HG03342 (cell line): ENCODE data around the gene MATK.
"Not testable (repeated sequence)": the region's sequence is repeated elsewhere in the genome, so short reads cannot be mapped to it uniquely, and the experiment has no call there.

Source experiments
- ATAC-seq: cut with Tn5 transposase; IDR thresholded peaks from one replicate; pipeline ENCODE4 v1.9.1; 2021; ENCODE audit warnings: mild to moderate bottlenecking, moderate library complexity; ENCODE audit not compliant: unreplicated experiment

MATK gene

DNA sequence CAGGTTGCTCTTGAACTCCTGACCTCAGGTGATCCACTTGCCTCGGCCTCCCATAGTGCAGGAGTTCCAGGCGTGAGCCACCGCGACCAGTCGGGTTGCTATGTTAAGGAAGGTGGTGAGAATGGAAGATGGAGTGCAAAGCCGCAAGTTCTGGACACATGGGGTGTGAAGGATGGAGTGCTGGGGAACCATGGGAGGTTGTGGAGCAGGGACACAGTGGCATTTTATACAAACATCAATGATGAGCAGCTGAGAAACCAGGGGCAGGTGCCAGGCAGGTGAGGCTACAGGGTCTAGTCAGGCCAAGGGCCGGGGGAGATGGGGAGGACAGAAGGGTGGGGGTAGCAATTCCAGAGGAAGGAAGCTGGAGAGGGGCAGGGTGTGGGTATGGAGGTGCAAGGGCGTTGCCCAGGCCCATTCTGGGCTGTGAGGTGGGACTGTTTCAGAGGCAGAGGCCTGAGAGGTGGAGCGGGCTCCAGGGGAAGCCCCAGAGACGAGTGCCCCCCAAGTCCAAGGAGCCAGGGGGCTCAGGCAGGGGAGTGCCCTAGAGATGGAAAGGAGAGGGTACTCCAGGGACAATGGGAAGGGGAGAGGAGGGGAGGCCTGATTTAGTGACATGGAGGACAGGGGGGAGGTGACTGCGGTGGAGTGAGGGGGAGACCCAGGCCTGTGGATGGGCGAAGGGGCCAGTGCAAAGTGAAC lies 12.2 kb downstream of the MATK start:
- no peak for ATAC-seq

DNA sequence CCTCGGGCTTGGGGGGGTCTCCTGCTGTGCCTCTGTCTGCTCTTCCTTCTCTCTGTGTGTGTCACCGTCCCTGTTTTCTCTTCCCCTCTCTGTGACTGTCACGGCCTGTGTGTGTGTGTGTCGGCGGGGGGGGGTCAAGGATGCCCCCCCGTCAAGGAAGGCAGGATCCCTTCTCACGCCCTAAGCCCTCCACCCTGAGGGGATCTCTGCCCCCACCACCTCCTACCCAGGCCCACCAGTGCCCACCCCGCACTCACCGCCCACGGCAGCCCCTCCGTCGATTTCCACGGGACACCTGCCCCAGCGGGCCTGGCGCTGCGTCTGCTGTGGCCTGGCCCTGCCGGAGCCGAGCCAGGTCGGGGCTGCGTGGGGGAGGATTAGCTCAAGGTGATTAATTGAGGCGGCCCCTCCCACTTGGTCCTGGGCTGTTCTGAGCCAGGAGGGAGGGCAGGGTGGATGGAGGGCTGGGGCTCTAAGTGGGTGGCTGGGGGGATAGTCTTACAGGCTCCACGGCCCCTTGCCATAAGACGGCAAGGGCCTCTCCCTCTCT lies 14.2 kb downstream of the MATK start, which contains the start of gene RAX2:
TSS of gene RAX2 (minus strand) at position 323 of the 550 bp plus-strand sequence. CDS start 486 bp downstream, outside the sequence.
- no peak for ATAC-seq

DNA sequence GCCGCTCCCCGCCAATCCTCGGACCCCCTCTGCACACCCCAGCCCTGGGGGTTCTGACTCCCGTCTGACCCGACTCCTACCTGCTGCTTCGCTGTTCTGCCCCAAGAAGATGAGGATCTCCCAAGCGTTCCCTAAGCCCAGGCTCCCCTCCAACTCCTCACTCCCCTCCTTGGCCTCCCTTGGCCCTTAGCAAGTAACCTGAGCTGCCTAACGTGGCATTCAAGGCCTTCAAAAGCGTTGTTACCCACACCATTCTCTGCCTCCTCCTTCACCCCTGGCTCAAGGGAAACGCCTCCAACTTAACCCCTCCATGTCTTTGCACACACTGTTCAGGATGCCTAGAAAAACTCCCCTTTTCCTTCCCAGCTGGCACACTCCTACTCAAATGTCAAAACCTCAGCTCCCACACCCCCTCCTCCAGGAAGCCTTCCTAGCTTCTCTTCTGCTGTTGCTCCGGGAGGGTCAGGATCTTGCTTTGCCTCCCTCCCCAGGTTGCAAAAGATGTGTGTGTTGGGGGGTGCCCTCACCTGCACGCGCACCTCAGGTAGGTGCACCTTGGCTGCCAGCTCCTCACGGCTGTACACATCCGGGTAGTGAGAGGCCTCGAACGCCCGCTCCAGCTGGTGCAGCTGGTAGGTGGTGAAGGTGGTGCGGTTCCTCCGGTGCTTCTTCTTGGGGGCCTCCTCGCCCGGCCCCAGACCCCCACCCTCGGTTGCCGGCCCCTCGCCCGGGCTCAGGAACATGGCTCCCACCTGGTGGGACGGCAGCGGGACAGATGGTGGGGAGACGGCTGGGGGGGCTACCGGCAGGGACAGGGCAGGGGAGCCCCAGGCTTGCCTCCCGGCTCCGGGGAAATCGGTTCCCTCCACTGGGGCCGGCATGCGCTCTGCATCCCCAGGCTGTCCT lies 14.9 kb downstream of the MATK start:
- no peak for ATAC-seq

GRCh38 chr19:3770136-3770999 lies 15.8 kb downstream of the MATK start:
- no peak for ATAC-seq

DNA sequence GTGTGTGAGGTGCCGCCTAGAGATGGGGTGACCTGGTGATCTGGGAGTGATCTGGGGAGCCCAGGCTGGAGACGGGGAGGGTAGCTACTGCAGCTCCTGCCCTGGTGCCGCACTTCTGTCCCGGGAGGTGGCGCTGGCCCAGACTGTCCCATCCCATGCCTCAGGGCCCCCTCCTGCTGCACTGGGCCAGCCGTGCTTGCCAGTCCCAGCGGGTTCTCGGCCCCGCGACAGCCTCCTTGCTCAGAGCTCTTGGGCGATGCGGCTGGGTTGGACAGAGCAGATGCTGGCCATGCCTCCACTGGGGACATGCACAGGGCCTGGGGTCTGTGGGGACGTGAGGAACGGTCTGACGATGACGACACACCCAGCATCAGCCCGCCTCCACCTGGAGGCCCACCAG lies 16.7 kb downstream of the MATK start:
- no peak for ATAC-seq

GRCh38 chr19:3768748-3769099 lies 17.5 kb downstream of the MATK start:
- no peak for ATAC-seq

DNA sequence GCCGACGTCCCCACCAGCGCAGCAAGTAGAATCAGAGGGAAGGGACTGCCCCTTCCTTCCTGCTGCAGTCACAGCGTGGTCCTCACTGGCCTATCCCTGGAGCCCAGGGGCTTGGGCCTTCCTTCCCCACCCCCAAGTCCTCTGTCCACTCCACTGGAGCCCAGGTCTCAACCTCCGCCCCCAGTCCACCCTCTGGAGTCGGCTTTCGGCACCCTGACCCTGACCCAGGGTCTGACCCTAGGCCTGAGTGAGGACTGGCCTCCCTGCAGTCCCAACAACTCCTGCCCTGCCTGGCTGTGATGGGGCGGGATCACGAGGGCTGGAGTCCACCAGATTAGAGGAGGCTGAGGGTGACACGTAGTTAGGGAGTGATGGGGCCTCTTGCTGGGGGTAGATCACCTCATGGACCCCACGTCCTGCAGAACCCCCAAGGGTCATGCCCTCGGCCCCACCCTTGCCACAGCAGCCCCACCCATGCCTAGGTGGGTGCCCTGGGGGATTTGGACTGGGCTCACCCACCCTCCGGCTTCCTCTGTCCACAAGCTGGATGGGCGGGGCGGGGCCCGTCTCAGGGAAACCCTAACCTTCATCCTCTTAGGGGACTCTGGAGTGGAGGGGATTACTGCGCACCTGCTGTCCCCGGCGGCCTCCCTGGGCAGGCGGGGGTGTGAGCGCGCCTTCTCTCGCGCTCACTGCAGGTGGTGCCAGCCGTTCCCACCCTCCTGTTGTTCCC lies 18.0 kb downstream of the MATK start:
- no peak for ATAC-seq

DNA sequence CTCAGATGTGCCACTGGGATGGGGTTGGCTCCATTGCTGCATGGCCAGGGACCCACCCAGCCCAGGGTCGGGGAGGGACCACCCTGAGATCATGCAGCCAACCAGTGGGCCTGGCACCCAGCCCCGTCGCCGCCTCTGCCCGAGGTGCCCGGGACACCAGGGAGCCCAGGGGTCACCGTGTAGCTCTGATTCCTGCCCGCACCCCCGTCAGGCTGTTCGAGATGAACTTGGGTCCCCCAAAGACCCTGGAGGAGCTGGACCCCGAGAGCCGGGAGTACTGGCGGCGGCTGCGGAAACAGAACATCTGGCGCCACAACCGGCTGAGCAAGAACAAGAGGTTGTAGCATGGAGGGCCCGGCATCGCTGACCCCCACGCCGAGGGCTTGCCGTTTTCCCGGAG lies 19.1 kb downstream of the MATK start:
- ATAC-seq: no peak

DNA sequence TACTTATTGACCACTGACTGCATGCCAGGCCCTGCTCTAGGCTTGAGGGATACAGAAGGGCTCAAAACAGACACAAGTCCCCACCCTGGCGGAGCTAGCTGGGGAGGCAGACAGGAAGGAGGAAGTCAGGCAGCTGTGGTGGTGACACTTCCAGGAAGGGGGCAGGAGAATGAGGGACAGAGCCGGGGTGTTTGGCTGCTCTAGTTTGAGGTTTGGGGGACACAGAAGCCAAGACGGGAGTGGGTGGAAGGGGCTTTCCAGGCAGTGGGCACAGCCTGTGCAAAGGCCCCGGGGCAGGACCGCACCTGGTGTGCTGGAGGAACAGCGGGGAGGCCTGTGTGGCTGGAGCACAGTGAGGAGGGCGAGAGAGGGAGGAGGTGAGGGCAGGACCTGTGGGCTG lies 19.7 kb downstream of the MATK start:
- no peak for ATAC-seq

DNA sequence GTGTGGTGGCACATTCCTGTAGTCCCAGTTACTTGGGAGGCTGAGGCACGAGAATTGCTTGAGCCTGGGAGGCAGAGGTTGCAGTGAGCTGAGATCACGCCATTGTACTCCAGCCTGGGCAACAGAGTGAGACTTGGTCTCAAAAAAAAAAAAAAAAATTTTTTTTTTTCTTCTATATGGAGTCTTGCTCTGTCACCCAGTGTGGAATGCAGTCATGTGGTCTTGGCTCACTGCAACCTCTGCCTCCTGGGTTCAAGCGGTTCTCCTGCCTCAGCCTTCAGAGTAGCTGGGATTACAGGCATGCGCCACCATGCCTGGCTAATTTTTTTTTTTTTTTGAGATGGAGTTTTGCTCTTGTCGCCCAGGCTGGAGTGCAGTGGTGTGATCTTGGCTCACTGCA lies 20.4 kb downstream of the MATK start:
- ATAC-seq: not testable (repeated sequence)

DNA sequence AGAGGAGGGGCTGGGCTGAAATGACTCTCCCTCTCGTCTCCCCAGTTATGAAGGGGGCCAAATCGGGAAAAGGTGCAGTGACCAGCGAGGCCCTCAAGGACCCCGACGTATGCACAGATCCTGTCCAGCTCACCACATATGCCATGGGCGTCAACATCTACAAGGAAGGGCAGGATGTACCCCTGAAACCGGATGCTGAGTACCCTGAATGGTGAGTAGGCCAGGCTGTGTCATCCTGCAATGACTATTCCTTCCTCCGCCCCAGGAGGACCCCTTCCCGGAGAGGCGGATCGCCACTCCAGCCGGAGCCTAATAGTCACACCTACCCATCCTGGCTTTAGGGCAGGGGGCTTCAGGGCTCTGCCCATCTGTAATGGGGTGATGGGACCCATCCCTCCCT lies 21.1 kb downstream of the MATK start:
- ATAC-seq: no peak

GRCh38 chr19:3762501-3763459 lies 23.4 kb downstream of the MATK start, which contains the start of gene MRPL54:
MRPL54 (plus strand) TSS chr19:3762682; CDS start chr19:3762701, 19 bp downstream.
- peak; percentile 76 for ATAC-seq

- no peak for ATAC-seq
These were observed 24.1 kb downstream of the MATK start for GRCh38 chr19:3762130-3762473.

DNA sequence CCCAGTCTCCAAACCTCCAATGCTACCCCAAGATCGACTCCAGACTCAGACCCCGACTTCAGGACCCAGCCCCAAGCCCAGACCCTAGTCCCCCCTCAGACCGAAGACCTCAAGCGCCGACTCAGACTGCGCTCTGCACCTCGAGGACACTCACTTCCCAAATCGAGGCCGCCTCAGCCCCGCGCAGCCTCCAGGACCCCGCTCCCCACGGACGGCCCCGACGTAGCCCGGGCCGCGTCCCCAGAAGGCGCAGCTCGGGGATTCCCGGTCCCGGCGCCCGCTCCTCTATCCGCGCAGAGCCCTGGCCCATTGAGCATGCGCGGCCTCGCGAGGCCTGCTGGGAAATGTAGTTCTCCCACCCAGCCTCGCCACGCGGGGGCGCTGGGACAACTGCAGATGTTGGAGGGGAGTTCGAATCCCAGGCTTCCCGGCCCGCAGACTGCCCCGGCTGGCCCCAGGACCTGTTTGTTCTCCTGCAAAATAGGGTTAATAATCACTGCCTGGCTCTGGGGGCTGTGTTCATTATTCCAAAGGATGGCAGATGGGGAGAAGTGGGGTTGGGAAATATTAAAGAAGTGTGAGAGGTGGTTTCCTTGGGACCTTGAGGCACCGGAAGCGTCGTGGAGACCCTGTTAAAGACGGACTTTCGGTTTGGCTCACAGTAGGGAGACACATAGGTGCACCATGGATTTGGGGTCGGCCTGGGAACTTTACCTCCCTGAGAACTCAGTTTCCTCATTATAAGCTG lies 24.6 kb downstream of the MATK start, which contains the start of gene APBA3:
TSS of gene APBA3 (minus strand) at position 311 of the 748 bp plus-strand sequence. CDS start 1,428 bp downstream, outside the sequence.
- peak; percentile 47 for ATAC-seq

GRCh38 chr19:3760871-3761361 lies 25.3 kb downstream of the MATK start:
- no peak for ATAC-seq

- ATAC-seq: no peak
These were observed 26.5 kb downstream of the MATK start for GRCh38 chr19:3759482-3760254.

DNA sequence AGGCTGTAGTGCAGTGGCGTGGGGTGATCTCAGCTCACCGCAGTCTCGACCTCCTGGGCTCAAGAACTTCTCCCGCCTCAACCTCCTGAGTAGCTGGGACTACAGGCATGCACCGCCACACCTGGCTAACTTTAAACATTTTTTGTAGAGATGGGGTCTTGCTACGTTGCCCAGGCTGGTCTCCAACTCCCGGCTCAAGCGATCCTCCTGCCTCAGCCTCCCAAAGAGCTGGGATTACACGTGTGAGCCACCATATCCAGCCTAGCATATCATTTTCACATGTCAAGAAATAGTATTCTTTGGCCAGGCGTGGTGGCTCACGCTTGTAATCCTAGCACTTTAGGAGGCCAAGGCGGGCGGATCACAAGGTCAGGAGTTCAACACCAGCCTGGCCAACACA lies 27.9 kb downstream of the MATK start:
- ATAC-seq: not testable (repeated sequence)
